ENCODE measurements around the gene SYPL1. TPM values are rescaled to one million over a fixed set of nuclear protein-coding genes. Genes with fewer than 3 reads are reported as not detected.

SYPL1 gene
- total and polyA plus RNA-seq, 9 of the 15 experiments (the other 6 are each of a cell fraction or from before 2014, with no cell fraction given): 23.8 to 214 (median 70.2) TPM

DNA sequence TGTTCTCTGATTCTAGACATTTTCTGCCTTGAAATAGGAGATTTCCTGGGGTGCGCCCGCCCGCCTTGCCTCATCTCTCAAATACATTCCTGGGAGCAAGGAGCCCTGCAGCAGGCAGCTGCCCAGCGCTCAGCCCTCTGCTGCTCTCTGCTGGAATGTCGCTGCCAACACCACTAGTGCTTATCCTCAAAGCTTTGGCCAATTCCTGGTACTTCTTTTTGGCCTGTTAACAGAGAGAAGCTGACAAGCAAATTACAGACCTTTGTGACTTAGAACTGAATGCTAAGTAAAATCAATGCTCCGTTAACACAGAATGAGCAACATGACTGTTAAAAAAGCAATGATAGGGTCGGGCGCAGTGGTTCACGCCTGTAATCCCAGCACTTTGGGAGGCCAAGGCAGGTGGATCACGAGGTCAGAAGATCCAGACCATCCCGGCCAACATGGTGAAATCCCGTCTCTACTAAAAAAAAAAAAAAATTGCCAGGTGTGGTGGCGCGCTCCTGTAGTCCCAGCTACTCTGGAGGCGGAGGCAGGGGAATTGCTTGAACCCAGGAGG is 41.9 kb upstream of the SYPL1 start (continued):
- TF ChIP-seq, protein P1, sequence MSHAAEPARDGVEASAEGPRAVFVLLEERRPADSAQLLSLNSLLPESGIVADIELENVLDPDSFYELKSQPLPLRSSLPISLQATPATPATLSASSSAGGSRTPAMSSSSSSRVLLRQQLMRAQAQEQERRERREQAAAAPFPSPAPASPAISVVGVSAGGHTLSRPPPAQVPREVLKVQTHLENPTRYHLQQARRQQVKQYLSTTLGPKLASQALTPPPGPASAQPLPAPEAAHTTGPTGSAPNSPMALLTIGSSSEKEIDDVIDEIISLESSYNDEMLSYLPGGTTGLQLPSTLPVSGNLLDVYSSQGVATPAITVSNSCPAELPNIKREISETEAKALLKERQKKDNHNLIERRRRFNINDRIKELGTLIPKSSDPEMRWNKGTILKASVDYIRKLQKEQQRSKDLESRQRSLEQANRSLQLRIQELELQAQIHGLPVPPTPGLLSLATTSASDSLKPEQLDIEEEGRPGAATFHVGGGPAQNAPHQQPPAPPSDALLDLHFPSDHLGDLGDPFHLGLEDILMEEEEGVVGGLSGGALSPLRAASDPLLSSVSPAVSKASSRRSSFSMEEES (CRISPR knock-in tag; IDR thresholded peaks at IDR 0.05): no peak
- no peak for TF ChIP-seq SREBF1 (IDR thresholded peaks at IDR 0.05; ENCODE audit: borderline replicate concordance, low read depth, low read length)
- TF ChIP-seq RCOR1 (IDR thresholded peaks at IDR 0.05; ENCODE audit: borderline replicate concordance in 1 of 2, low read depth in 2 of 2, low read length in 2 of 2): 0 out of 4 replicates have a peak, but pooled peaks of 1 of the 2 experiments have one; percentile 52
- no peak for TF ChIP-seq TRIM28 (IDR thresholded peaks at IDR 0.05)
- no peak for TF ChIP-seq PYGO2 (tag; IDR thresholded peaks at IDR 0.05)
- TF ChIP-seq MAFK (IDR thresholded peaks at IDR 0.05; ENCODE audit: low read length): no peak
- no peak for TF ChIP-seq CXXC5 (CRISPR knock-in tag; IDR thresholded peaks at IDR 0.05)
- TF ChIP-seq MCM5 (IDR thresholded peaks at IDR 0.05; ENCODE audit: low read depth): no peak
- TF ChIP-seq, protein P2, sequence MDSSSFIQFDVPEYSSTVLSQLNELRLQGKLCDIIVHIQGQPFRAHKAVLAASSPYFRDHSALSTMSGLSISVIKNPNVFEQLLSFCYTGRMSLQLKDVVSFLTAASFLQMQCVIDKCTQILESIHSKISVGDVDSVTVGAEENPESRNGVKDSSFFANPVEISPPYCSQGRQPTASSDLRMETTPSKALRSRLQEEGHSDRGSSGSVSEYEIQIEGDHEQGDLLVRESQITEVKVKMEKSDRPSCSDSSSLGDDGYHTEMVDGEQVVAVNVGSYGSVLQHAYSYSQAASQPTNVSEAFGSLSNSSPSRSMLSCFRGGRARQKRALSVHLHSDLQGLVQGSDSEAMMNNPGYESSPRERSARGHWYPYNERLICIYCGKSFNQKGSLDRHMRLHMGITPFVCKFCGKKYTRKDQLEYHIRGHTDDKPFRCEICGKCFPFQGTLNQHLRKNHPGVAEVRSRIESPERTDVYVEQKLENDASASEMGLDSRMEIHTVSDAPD (CRISPR knock-in tag; IDR thresholded peaks at IDR 0.05): no peak
- TF ChIP-seq ELF1 (tag; IDR thresholded peaks at IDR 0.05): no peak
- TF ChIP-seq STAG1 (CRISPR knock-in tag; IDR thresholded peaks at IDR 0.05; ENCODE audit: borderline replicate concordance): peak; percentile 98
- no peak for TF ChIP-seq SMARCA5 (IDR thresholded peaks at IDR 0.05)
- TF ChIP-seq, protein P3, sequence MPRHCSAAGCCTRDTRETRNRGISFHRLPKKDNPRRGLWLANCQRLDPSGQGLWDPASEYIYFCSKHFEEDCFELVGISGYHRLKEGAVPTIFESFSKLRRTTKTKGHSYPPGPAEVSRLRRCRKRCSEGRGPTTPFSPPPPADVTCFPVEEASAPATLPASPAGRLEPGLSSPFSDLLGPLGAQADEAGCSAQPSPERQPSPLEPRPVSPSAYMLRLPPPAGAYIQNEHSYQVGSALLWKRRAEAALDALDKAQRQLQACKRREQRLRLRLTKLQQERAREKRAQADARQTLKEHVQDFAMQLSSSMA (CRISPR knock-in tag; IDR thresholded peaks at IDR 0.05): no peak
- TF ChIP-seq EGR1 (conservative IDR thresholded peaks at IDR 0.05): no peak
- TF ChIP-seq NFE2L1 (tag; IDR thresholded peaks at IDR 0.05; ENCODE audit: borderline replicate concordance, low read depth): no peak
- no peak for TF ChIP-seq PHTF2 (CRISPR knock-in tag; IDR thresholded peaks at IDR 0.05)
- no peak for TF ChIP-seq NR2F6 (CRISPR knock-in tag; IDR thresholded peaks at IDR 0.05)
- TF ChIP-seq, protein P4, sequence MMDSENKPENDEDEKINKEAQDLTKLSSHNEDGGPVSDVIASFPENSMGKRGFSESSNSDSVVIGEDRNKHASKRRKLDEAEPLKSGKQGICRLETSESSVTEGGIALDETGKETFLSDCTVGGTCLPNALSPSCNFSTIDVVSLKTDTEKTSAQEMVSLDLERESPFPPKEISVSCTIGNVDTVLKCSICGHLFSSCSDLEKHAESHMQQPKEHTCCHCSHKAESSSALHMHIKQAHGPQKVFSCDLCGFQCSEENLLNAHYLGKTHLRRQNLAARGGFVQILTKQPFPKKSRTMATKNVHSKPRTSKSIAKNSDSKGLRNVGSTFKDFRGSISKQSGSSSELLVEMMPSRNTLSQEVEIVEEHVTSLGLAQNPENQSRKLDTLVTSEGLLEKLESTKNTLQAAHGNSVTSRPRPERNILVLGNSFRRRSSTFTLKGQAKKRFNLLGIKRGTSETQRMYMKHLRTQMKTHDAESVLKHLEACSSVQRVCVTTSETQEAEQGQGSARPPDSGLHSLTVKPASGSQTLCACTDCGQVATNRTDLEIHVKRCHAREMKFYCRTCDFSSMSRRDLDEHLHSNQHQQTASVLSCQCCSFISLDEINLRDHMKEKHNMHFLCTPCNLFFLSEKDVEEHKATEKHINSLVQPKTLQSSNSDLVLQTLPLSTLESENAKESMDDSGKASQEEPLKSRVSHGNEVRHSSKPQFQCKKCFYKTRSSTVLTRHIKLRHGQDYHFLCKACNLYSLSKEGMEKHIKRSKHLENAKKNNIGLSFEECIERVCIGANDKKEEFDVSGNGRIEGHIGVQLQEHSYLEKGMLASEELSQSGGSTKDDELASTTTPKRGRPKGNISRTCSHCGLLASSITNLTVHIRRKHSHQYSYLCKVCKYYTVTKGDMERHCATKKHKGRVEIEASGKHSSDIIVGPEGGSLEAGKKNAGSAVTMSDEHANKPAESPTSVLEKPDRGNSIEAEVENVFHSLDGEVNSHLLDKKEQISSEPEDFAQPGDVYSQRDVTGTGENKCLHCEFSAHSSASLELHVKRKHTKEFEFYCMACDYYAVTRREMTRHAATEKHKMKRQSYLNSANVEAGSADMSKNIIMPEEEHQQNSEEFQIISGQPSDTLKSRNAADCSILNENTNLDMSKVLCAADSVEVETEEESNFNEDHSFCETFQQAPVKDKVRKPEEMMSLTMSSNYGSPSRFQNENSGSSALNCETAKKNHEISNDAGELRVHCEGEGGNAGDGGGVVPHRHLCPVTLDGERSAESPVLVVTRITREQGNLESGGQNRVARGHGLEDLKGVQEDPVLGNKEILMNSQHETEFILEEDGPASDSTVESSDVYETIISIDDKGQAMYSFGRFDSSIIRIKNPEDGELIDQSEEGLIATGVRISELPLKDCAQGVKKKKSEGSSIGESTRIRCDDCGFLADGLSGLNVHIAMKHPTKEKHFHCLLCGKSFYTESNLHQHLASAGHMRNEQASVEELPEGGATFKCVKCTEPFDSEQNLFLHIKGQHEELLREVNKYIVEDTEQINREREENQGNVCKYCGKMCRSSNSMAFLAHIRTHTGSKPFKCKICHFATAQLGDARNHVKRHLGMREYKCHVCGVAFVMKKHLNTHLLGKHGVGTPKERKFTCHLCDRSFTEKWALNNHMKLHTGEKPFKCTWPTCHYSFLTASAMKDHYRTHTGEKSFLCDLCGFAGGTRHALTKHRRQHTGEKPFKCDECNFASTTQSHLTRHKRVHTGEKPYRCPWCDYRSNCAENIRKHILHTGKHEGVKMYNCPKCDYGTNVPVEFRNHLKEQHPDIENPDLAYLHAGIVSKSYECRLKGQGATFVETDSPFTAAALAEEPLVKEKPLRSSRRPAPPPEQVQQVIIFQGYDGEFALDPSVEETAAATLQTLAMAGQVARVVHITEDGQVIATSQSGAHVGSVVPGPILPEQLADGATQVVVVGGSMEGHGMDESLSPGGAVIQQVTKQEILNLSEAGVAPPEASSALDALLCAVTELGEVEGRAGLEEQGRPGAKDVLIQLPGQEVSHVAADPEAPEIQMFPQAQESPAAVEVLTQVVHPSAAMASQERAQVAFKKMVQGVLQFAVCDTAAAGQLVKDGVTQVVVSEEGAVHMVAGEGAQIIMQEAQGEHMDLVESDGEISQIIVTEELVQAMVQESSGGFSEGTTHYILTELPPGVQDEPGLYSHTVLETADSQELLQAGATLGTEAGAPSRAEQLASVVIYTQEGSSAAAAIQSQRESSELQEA (IDR thresholded peaks at IDR 0.05; ENCODE audit: low read depth): no peak

All from K562 (cell line).